Anterior cingulate cortex (tissue), 58 donors: ENCODE results near the gene SHISAL2B.
"Not testable (repeated sequence)": the region's sequence is repeated elsewhere in the genome, so short reads cannot be mapped to it uniquely, and the experiment has no call there.

Experiments
- DNase-seq, 58 donors: peaks; one replicate each; lab custom pipeline; 2025; lab: John Stamatoyannopoulos, UW

SHISAL2B gene

GRCh38 chr5:64693636-64694035 is 3.3 kb downstream of the SHISAL2B start:
- DNase-seq, result no peak

- DNase-seq, result not testable (repeated sequence)
These were observed 6.1 kb downstream of the SHISAL2B start for GRCh38 chr5:64696414-64696813.

- no peak for DNase-seq
These were observed 10.5 kb downstream of the SHISAL2B start for GRCh38 chr5:64700765-64701164.

GRCh38 chr5:64706074-64706473 is 15.8 kb downstream of the SHISAL2B start:
- not testable (repeated sequence) for DNase-seq

GRCh38 chr5:64707191-64707590 is 16.9 kb downstream of the SHISAL2B start:
- DNase-seq, result no peak

- not testable (repeated sequence) for DNase-seq
These were observed 24.2 kb downstream of the SHISAL2B start for GRCh38 chr5:64714495-64714894.

GRCh38 chr5:64722588-64722987 is 32.3 kb downstream of the SHISAL2B start:
- DNase-seq, result no peak

- no peak for DNase-seq
These were observed 36.8 kb downstream of the SHISAL2B start for GRCh38 chr5:64727150-64727549.

- DNase-seq, result no peak
These were observed 52.1 kb downstream of the SHISAL2B start for GRCh38 chr5:64742411-64742810.

GRCh38 chr5:64742821-64743220 is 52.5 kb downstream of the SHISAL2B start:
- DNase-seq, result no peak

GRCh38 chr5:64744914-64745313 is 54.6 kb downstream of the SHISAL2B start:
- DNase-seq, result no peak

GRCh38 chr5:64746446-64746845 is 56.1 kb downstream of the SHISAL2B start:
- DNase-seq, result no peak

GRCh38 chr5:64749385-64749784 is 59.1 kb downstream of the SHISAL2B start:
- DNase-seq, result no peak

- no peak for DNase-seq
These were observed 63.8 kb downstream of the SHISAL2B start for GRCh38 chr5:64754066-64754465.

- no peak for DNase-seq
These were observed 68.6 kb downstream of the SHISAL2B start for GRCh38 chr5:64758901-64759300.

- no peak for DNase-seq
These were observed 69.8 kb downstream of the SHISAL2B start for GRCh38 chr5:64759960-64760660.

- no peak for DNase-seq
These were observed 73.7 kb downstream of the SHISAL2B start for GRCh38 chr5:64763948-64764503.

GRCh38 chr5:64765804-64766504 is 75.7 kb downstream of the SHISAL2B start:
- no peak for DNase-seq

GRCh38 chr5:64766941-64767340 is 76.6 kb downstream of the SHISAL2B start:
- no peak for DNase-seq
